IgD-negative memory B cell (primary cell): ENCODE results near the gene AP4M1. TPM values are rescaled to one million over a fixed set of nuclear protein-coding genes. Genes with fewer than 3 reads are reported as not detected.
"Not testable (repeated sequence)": the region's sequence is repeated elsewhere in the genome, so short reads cannot be mapped to it uniquely, and the experiment has no call there.

Source experiments
- H3K27ac Mint-ChIP-seq, 3 donors: one replicate each; pipeline ENCODE4 v1.8.0; 2020 to 2022; ENCODE audit warnings: mild to moderate bottlenecking in 3 of 3, mixed read lengths in 3 of 3, moderate library complexity in 1 of 3
- H3K27me3 Mint-ChIP-seq: one replicate; pipeline ENCODE4 v1.8.0; 2021; ENCODE audit warnings: mixed read lengths
- H3K36me3 Mint-ChIP-seq: one replicate; pipeline ENCODE4 v1.8.0; 2020; ENCODE audit warnings: mild to moderate bottlenecking, mixed read lengths
- H3K4me1 Mint-ChIP-seq, 3 donors: one replicate each; pipeline ENCODE4 v1.8.0; 2020 to 2022; ENCODE audit warnings: mixed read lengths in 3 of 3, mild to moderate bottlenecking in 1 of 3
- H3K4me3 Mint-ChIP-seq, 4 donors: one replicate each; pipeline ENCODE4 v1.8.0; 2020 to 2022; ENCODE audit warnings: mild to moderate bottlenecking in 4 of 4, mixed read lengths in 4 of 4, moderate library complexity in 3 of 4
- H3K9me3 Mint-ChIP-seq, 3 donors: one replicate each; pipeline ENCODE4 v1.8.0; 2020 to 2021; ENCODE audit warnings: mixed read lengths in 3 of 3, mild to moderate bottlenecking in 1 of 3
- polyA plus RNA-seq: library from polyadenylated mRNA; unstranded; fragments of 300-500 nt; fragmentation: Illumina TruSeq; gene quantifications from one replicate; pipeline ENCODE4 v1.2.3, GENCODE V29; 2021

The AP4M1 gene
- polyA plus RNA-seq, 1 donor from 2014 or later: 4.5 TPM

- peaks cover 19 to 20% (median 20%) of the 10 kb centered on the region in 3 donors for H3K4me1 Mint-ChIP-seq
- no peaks in the 10 kb centered on the region for H3K27me3 Mint-ChIP-seq
- H3K36me3 Mint-ChIP-seq: peaks cover 5% of the 10 kb centered on the region
- H3K9me3 Mint-ChIP-seq: no peaks in the 10 kb centered on the region
- H3K27ac Mint-ChIP-seq: peak within 1 kb of the TSS; percentile 93 to 99 (median 99)
- H3K4me3 Mint-ChIP-seq: peak within 1 kb of the TSS; percentile 96 to 100 (median 100)
These were observed 25.8 kb downstream of the AP4M1 start, which contains the start of gene MBLAC1 for GRCh38 chr7:100126931-100127865. MBLAC1 (plus strand) TSS chr7:100126967; CDS start chr7:100127396, 429 bp downstream.

- Mint-ChIP-seq H3K4me1 (peaks cover 24 to 25% (median 24%) of the 10 kb centered on the region in 3 donors), H3K27ac (peak overlapping the region; percentile 27 to 69 (median 59)), H3K4me3 (peak overlapping the region; percentile 78 to 90 (median 80)), H3K9me3 (no peaks in the 10 kb centered on the region), H3K27me3 (no peaks in the 10 kb centered on the region), H3K36me3 (peaks cover 2% of the 10 kb centered on the region)
These were observed 26.6 kb downstream of the AP4M1 start for GRCh38 chr7:100127866-100128636.

DNA sequence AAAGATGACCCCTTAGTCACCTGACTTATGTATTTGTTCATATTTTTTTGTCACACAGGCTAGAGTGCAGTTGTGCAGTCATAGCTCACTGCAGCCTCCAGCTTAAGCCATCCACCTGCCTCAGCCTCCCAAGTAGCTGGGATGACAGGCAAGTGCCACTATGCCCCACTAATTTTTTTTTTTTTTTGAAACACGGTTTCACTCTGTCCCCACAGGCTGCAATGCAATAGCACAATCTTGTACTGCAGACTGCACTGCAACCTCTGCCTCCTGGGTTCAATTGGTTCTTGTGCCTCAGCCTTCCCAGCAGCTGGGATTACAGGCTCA is 27.2 kb downstream of the AP4M1 start:
- Mint-ChIP-seq H3K4me3 (peak overlapping the region in 3 of 4 donors; percentile 78 to 90 (median 81)), H3K4me1 (peaks cover 24 to 25% (median 24%) of the 10 kb centered on the region in 3 donors), H3K27me3 (no peaks in the 10 kb centered on the region), H3K27ac (peak overlapping the region in 1 of 3 donors; percentile 69), H3K36me3 (peaks cover 2% of the 10 kb centered on the region), H3K9me3 (no peaks in the 10 kb centered on the region)

DNA sequence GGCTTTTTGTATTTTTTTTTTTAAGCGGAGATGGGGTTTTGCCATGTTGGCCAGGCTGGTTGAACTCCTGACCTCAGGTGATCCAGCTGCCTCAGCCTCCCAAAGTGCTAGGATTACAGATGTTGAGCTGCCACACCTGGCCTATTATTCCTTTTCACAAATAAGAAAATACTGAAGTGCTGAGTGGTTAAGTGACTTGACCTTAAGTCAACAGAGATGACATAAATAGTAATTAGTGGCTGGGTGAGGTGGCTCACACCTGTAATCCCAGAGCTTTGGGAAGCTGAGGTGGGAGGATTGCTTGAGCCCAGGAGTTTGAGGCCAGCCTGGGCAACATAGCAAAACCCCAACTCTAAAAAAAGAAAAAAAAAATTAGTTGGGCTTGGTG is 28.8 kb downstream of the AP4M1 start:
- H3K9me3 Mint-ChIP-seq, H3K27me3 Mint-ChIP-seq, H3K27ac Mint-ChIP-seq, H3K36me3 Mint-ChIP-seq, H3K4me3 Mint-ChIP-seq: not testable (repeated sequence)
- H3K4me1 Mint-ChIP-seq: peaks cover 12 to 22% (median 12%) of the 10 kb centered on the region in 3 donors

GRCh38 chr7:100130608-100131453 is 29.4 kb downstream of the AP4M1 start:
- Mint-ChIP-seq H3K27ac (no peak overlapping the region), H3K4me3 (peak overlapping the region in 2 of 4 donors; percentile 43 to 63), H3K36me3 (peaks cover 2% of the 10 kb centered on the region), H3K27me3 (no peaks in the 10 kb centered on the region), H3K4me1 (peaks cover 9 to 18% (median 12%) of the 10 kb centered on the region in 3 donors), H3K9me3 (no peaks in the 10 kb centered on the region)

GRCh38 chr7:100132126-100132525 is 30.7 kb downstream of the AP4M1 start:
- H3K27me3 Mint-ChIP-seq: no peaks in the 10 kb centered on the region
- peak overlapping the region in 1 of 3 donors; percentile 56 for H3K27ac Mint-ChIP-seq
- no peaks in the 10 kb centered on the region for H3K9me3 Mint-ChIP-seq
- H3K4me1 Mint-ChIP-seq: peaks cover 4 to 11% (median 10%) of the 10 kb centered on the region in 3 donors
- H3K4me3 Mint-ChIP-seq: peak overlapping the region in 1 of 4 donors; percentile 45
- H3K36me3 Mint-ChIP-seq: no peaks in the 10 kb centered on the region

DNA sequence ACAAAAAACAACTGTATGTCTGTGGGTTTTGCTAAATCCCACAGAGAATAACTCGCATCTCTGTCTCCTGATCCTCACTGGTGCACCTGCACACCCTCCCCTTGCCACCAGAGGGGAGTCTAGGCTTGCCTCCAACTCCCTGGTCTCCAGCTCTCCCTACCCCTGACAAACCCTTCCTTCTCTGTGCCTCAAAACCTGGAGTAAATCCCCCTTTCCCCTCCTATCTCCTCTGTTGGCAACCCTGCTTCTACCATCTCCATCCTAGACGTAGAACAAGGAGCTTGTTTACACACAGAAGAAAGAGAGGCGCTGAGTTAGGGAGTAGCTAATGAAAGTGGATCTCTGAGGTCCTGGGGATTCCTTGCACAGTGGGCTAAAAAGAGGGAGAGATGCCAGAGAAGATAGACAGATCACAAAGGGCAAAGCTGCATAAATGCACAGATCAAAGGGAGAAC is 31.3 kb downstream of the AP4M1 start:
- H3K27ac Mint-ChIP-seq: peak overlapping the region in 1 of 3 donors; percentile 56
- peak overlapping the region in 2 of 4 donors; percentile 45 to 47 for H3K4me3 Mint-ChIP-seq
- H3K27me3 Mint-ChIP-seq: no peaks in the 10 kb centered on the region
- peaks cover 6 to 13% (median 12%) of the 10 kb centered on the region in 3 donors for H3K4me1 Mint-ChIP-seq
- H3K9me3 Mint-ChIP-seq: no peaks in the 10 kb centered on the region
- no peaks in the 10 kb centered on the region for H3K36me3 Mint-ChIP-seq

DNA sequence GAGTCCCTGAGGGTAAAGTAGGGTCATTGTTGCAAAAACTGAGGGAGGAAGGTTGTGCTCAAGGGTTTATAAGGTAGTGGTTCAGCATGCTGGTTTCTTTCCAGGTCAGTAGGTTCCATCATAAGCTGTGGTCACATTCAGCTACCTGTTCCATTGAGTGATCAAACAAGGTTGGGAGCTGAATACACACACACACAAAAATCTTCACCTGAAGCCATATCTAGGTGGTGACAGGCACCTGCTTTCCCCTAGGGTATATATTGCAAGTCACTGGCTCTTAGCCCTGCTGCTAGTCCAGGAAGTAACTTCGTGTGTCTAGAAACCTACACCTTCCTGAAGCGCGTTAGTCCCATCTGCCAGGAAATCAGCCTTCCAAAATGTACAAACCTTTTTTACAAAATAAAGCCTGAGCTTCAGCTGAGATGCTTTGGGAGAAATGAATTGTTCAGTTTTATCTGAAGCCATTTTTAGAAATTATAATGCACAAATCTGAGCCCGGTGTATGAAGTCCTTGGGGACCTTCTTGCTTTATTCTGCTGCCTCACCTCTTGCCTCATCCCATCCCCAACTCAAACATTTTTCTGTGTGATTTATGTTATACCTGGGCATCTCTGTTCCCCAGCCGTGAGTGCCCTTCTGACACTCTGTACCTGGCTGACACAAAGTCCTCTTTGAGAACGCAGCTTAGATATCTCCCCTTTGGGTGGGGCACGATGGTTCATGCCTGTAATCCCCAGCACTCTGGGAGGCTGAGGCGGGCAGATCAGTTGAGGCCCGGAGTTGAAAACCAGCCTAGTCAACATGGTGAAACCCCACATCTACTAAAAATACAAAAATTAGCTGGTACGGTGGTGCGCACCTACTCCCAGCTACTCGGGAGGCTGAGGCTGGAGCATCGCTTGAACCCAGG is 36.7 kb downstream of the AP4M1 start:
- Mint-ChIP-seq H3K27me3 (no peaks in the 10 kb centered on the region), H3K36me3 (no peaks in the 10 kb centered on the region), H3K4me3 (peak overlapping the region; percentile 27 to 91 (median 70)), H3K9me3 (no peaks in the 10 kb centered on the region), H3K4me1 (peaks cover 8 to 16% (median 14%) of the 10 kb centered on the region in 3 donors), H3K27ac (peak overlapping the region in 2 of 3 donors; percentile 63 to 94)

DNA sequence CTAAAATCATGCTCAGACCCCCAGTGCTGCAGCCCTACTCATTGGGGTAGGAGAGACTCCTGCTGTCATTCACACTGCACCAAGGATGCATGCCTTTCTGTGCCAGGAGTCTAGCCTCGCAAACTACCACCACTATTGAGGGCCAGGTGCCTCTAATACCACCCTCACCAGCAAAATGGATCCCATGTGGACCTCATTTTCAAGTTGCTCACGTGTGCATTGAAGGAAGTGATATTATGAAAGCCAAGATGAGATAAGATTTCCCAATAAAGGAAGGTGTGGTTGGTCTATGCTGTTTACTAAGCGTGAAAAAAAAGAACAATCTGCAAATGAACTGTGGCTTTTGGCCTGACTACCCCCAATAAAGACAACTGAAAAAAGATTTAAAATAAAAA is 40.1 kb downstream of the AP4M1 start:
- Mint-ChIP-seq H3K9me3 (no peaks in the 10 kb centered on the region), H3K27me3 (no peaks in the 10 kb centered on the region), H3K36me3 (no peaks in the 10 kb centered on the region), H3K4me3 (no peak overlapping the region), H3K4me1 (peaks cover 8 to 16% (median 14%) of the 10 kb centered on the region in 3 donors), H3K27ac (no peak overlapping the region)

- Mint-ChIP-seq H3K27me3 (no peaks in the 10 kb centered on the region), H3K27ac (no peak overlapping the region), H3K9me3 (no peaks in the 10 kb centered on the region), H3K4me1 (peaks cover 8 to 16% (median 14%) of the 10 kb centered on the region in 3 donors), H3K4me3 (no peak overlapping the region), H3K36me3 (no peaks in the 10 kb centered on the region)
These were observed 41.0 kb downstream of the AP4M1 start for GRCh38 chr7:100142461-100142860.

DNA sequence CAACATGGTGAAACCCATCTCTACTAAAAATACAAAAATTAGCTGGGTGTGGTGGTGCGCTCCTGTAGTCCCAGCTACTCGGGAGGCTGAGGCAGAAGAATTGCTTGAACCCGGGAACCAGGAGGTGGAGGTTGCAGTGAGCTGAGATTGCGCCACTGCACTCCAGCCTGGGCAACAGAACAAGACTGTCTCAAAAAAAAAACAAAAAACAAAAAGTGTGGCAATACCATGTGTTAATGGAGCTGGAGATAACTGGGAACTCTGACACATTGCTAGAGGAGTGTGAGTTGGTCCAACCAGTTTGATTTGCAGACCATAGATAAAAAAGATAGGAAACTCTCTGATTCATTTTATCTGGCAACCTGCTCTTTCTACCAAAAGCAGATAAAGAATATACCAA is 44.9 kb downstream of the AP4M1 start:
- H3K36me3 Mint-ChIP-seq, H3K9me3 Mint-ChIP-seq, H3K27ac Mint-ChIP-seq, H3K27me3 Mint-ChIP-seq, H3K4me3 Mint-ChIP-seq: not testable (repeated sequence)
- peaks cover 11 to 17% (median 13%) of the 10 kb centered on the region in 3 donors for H3K4me1 Mint-ChIP-seq

DNA sequence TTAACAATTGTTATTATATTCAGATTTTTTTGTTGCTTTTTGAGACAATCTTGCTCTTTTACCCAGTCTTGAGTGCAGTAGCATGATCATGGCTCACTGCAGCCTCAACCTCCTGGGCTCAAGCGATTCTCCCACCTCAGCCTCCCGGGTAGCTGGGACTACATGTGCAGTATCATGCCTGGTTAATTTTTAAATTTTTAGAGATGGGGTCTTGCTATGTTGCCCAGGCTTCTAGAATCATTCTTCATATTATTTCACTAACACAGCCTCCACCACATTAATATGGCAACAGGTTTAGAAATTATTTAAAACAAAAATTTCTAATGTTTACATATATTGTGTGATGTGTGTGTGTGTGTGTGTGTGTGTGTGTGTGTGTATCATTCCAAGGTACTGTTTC is 45.8 kb downstream of the AP4M1 start:
- H3K4me3 Mint-ChIP-seq: no peak overlapping the region
- H3K36me3 Mint-ChIP-seq: peaks cover 2% of the 10 kb centered on the region
- H3K9me3 Mint-ChIP-seq: no peaks in the 10 kb centered on the region
- H3K27me3 Mint-ChIP-seq: no peaks in the 10 kb centered on the region
- H3K27ac Mint-ChIP-seq: no peak overlapping the region
- peaks cover 15 to 21% (median 16%) of the 10 kb centered on the region in 3 donors for H3K4me1 Mint-ChIP-seq

DNA sequence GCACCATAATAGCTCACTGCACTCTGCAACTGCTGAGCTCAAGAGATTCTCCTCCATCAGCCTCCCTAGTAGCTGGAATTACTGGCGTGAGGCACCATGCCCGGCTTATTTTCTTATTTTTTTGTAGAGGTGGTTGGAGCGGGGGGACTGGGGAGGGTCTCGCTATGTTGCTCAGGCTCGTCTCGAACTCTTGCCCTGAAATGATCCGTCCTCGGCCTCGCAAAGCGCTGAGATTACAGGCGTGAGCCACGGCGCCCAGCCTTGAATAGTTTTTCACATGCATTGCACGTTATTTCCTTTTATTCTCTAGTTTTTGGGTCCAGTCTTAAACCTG is 46.7 kb downstream of the AP4M1 start:
- Mint-ChIP-seq H3K27me3 (no peaks in the 10 kb centered on the region), H3K9me3 (no peaks in the 10 kb centered on the region), H3K4me1 (peaks cover 19 to 29% (median 21%) of the 10 kb centered on the region in 3 donors), H3K27ac (peak overlapping the region; percentile 82 to 98 (median 97)), H3K36me3 (peaks cover 2% of the 10 kb centered on the region), H3K4me3 (peak overlapping the region; percentile 80 to 99 (median 97))
